Urinary bladder (tissue), 4 donors: ENCODE measurements around the gene TBC1D5. TPM values are rescaled to one million over a fixed set of nuclear protein-coding genes. Genes with fewer than 3 reads are reported as not detected.

ENCODE experiments used
- DNase-seq: peaks from one replicate; pipeline ENCODE4 v3.0.0-alpha.2; 2015; ENCODE audit errors: extremely low spot score
- H3K27ac ChIP-seq: one replicate; pipeline ENCODE4 v1.5.1; 2013; ENCODE audit warnings: low read depth, mild to moderate bottlenecking, moderate library complexity
- H3K36me3 ChIP-seq: one replicate; pipeline ENCODE4 v1.6.1; 2013; ENCODE audit warnings: mild to moderate bottlenecking, moderate library complexity; ENCODE audit not compliant: insufficient read depth
- H3K4me1 ChIP-seq: one replicate; pipeline ENCODE4 v1.6.1; 2013; ENCODE audit warnings: mild to moderate bottlenecking, moderate library complexity; ENCODE audit not compliant: insufficient read depth
- H3K4me3 ChIP-seq: one replicate; pipeline ENCODE4 v1.5.1; 2013; ENCODE audit warnings: low read depth, low read length
- WGBS: extraction: QIAGEN DNeasy Blood & Tissue Kit; methylation state at CpG from one replicate; pipeline ENCODE4 v1.1.7; 2013; 5-methylcytosine and 5-hydroxymethylcytosine counted together
- polyA plus RNA-seq: library from polyadenylated mRNA; stranded (reverse); fragments of 200-250 nt; gene quantifications from one replicate; pipeline ENCODE4 v1.2.3, GENCODE V29; 2013
- total RNA-seq: library from RNA; depleted of rRNA; stranded (reverse); fragments of >200 nt; gene quantifications from one replicate; pipeline ENCODE4 v1.2.3, GENCODE V29; 2014
- donor health status: healthy with polysubstance abuse.
- donor health status: healthy.

The TBC1D5 gene
- total and polyA plus RNA-seq, 2 donors: 26.2 to 145 TPM

- Histone ChIP-seq H3K4me3 (no peak overlapping the region), H3K36me3 (no peaks in the 10 kb centered on the region), H3K4me1 (no peaks in the 10 kb centered on the region), H3K27ac (no peak overlapping the region)
- no peak for DNase-seq
- 87% methylated on average over 1 of the region's 1 CpG for WGBS
Measured at GRCh38 chr3:17573396-17573795, 169.0 kb downstream of the TBC1D5 start.

GRCh38 chr3:17571686-17572085 is 170.7 kb downstream of the TBC1D5 start:
- no peaks in the 10 kb centered on the region for H3K4me1 ChIP-seq
- H3K4me3 ChIP-seq: no peak overlapping the region
- no peak overlapping the region for H3K27ac ChIP-seq
- H3K36me3 ChIP-seq: no peaks in the 10 kb centered on the region
- DNase-seq: no peak
- WGBS: 87% methylated on average over 1 of the region's 1 CpG

- Histone ChIP-seq H3K4me1 (no peaks in the 10 kb centered on the region), H3K27ac (no peak overlapping the region), H3K36me3 (no peaks in the 10 kb centered on the region), H3K4me3 (no peak overlapping the region)
- 85% methylated on average over 3 of the region's 3 CpGs for WGBS
- no peak for DNase-seq
Measured at GRCh38 chr3:17562845-17563244, 179.6 kb downstream of the TBC1D5 start.

- no peak overlapping the region for H3K27ac ChIP-seq
- H3K4me3 ChIP-seq: no peak overlapping the region
- H3K4me1 ChIP-seq: no peaks in the 10 kb centered on the region
- H3K36me3 ChIP-seq: no peaks in the 10 kb centered on the region
- no peak for DNase-seq
- WGBS: 97% methylated on average over 3 of the region's 3 CpGs
Measured at GRCh38 chr3:17558565-17558964, 183.9 kb downstream of the TBC1D5 start.

- no peak for DNase-seq
- WGBS: 61% methylated on average over 1 of the region's 1 CpG
- Histone ChIP-seq H3K4me1 (peaks cover 1% of the 10 kb centered on the region), H3K27ac (no peak overlapping the region), H3K4me3 (no peak overlapping the region), H3K36me3 (no peaks in the 10 kb centered on the region)
Measured at GRCh38 chr3:17557749-17558463, 184.5 kb downstream of the TBC1D5 start.

GRCh38 chr3:17555525-17555924 is 186.9 kb downstream of the TBC1D5 start:
- no peak for DNase-seq
- Histone ChIP-seq H3K4me3 (no peak overlapping the region), H3K36me3 (no peaks in the 10 kb centered on the region), H3K4me1 (peaks cover 1% of the 10 kb centered on the region), H3K27ac (no peak overlapping the region)
- 63% methylated on average over 2 of the region's 2 CpGs for WGBS

- Histone ChIP-seq H3K4me3 (no peak overlapping the region), H3K36me3 (no peaks in the 10 kb centered on the region), H3K4me1 (peaks cover 1% of the 10 kb centered on the region), H3K27ac (no peak overlapping the region)
- no peak for DNase-seq
- 86% methylated on average over 4 of the region's 4 CpGs for WGBS
Measured at GRCh38 chr3:17554078-17554477, 188.4 kb downstream of the TBC1D5 start.

- no peak for DNase-seq
- 10% methylated on average over 1 of the region's 1 CpG for WGBS
- H3K4me1 ChIP-seq: peaks cover 1% of the 10 kb centered on the region
- H3K36me3 ChIP-seq: no peaks in the 10 kb centered on the region
- no peak overlapping the region for H3K4me3 ChIP-seq
- no peak overlapping the region for H3K27ac ChIP-seq
Measured at GRCh38 chr3:17553080-17553479, 189.4 kb downstream of the TBC1D5 start.

- Histone ChIP-seq H3K4me1 (peaks cover 1% of the 10 kb centered on the region), H3K4me3 (no peak overlapping the region), H3K36me3 (no peaks in the 10 kb centered on the region), H3K27ac (no peak overlapping the region)
- no peak for DNase-seq
Measured at GRCh38 chr3:17552351-17552750, 190.1 kb downstream of the TBC1D5 start.

- Histone ChIP-seq H3K36me3 (no peaks in the 10 kb centered on the region), H3K4me1 (peaks cover 1% of the 10 kb centered on the region), H3K27ac (no peak overlapping the region), H3K4me3 (no peak overlapping the region)
- DNase-seq: no peak
- WGBS: 93% methylated on average over 1 of the region's 1 CpG
Measured at GRCh38 chr3:17551895-17552294, 190.5 kb downstream of the TBC1D5 start.

- no peaks in the 10 kb centered on the region for H3K36me3 ChIP-seq
- no peak overlapping the region for H3K27ac ChIP-seq
- 36% methylated on average over 2 of the region's 2 CpGs for WGBS
- no peak for DNase-seq
- H3K4me1 ChIP-seq: peaks cover 1% of the 10 kb centered on the region
- no peak overlapping the region for H3K4me3 ChIP-seq
Measured at GRCh38 chr3:17551333-17551732, 191.1 kb downstream of the TBC1D5 start.

- peaks cover 1% of the 10 kb centered on the region for H3K4me1 ChIP-seq
- no peak overlapping the region for H3K4me3 ChIP-seq
- no peak overlapping the region for H3K27ac ChIP-seq
- DNase-seq: no peak
- no peaks in the 10 kb centered on the region for H3K36me3 ChIP-seq
Measured at GRCh38 chr3:17550624-17551023, 191.8 kb downstream of the TBC1D5 start.

GRCh38 chr3:17546500-17547255 is 195.8 kb downstream of the TBC1D5 start:
- WGBS: 94% methylated on average over 10 of the region's 10 CpGs

GRCh38 chr3:17544632-17545031 is 197.8 kb downstream of the TBC1D5 start:
- H3K4me3 ChIP-seq: no peak overlapping the region
- 93% methylated on average over 2 of the region's 2 CpGs for WGBS
- DNase-seq: no peak
- H3K4me1 ChIP-seq: no peaks in the 10 kb centered on the region
- no peak overlapping the region for H3K27ac ChIP-seq
- H3K36me3 ChIP-seq: no peaks in the 10 kb centered on the region

More at GRCh38 chr3:17546500-17547255, 195.8 kb downstream of the TBC1D5 start:
- no peak for DNase-seq
- no peak overlapping the region for H3K4me3 ChIP-seq
- H3K4me1 ChIP-seq: no peaks in the 10 kb centered on the region
- H3K27ac ChIP-seq: no peak overlapping the region
- no peaks in the 10 kb centered on the region for H3K36me3 ChIP-seq
